Muscle layer of colon (tissue), 2 donors: ENCODE results near the gene DPP9.
"Not testable (repeated sequence)": the region's sequence is repeated elsewhere in the genome, so short reads cannot be mapped to it uniquely, and the experiment has no call there.

Source experiments
- H3K27ac ChIP-seq: one replicate; pipeline ENCODE4 v1.7.0; 2013; ENCODE audit warnings: low read depth, mild to moderate bottlenecking, low read length, moderate library complexity
- H3K27me3 ChIP-seq, 2 donors: one replicate each; pipeline ENCODE4 v1.7.0; 2013; ENCODE audit warnings: low read length in 2 of 2, mild to moderate bottlenecking in 2 of 2; ENCODE audit not compliant: insufficient read depth in 2 of 2, control insufficient read depth in 1 of 2
- H3K36me3 ChIP-seq: one replicate; pipeline ENCODE4 v1.7.0; 2013; ENCODE audit warnings: mild to moderate bottlenecking, low read length; ENCODE audit not compliant: insufficient read depth
- H3K4me1 ChIP-seq: one replicate; pipeline ENCODE4 v1.7.0; 2013; ENCODE audit warnings: mild to moderate bottlenecking, low read length; ENCODE audit not compliant: insufficient read depth
- H3K4me3 ChIP-seq, 2 donors: one replicate each; pipeline ENCODE4 v1.7.0; 2013; ENCODE audit warnings: low read length in 2 of 2, low read depth in 1 of 2, mild to moderate bottlenecking in 1 of 2, moderate library complexity in 1 of 2
- H3K9ac ChIP-seq: one replicate; pipeline ENCODE4 v1.7.0; 2013; ENCODE audit warnings: low read length
- H3K9me3 ChIP-seq: one replicate; pipeline ENCODE4 v1.7.0; 2013; ENCODE audit warnings: mild to moderate bottlenecking, low read length
- donor health status: abdominal sarcoma.
- donor health status: Adenocarcinoma of cecum.

Gene DPP9

DNA sequence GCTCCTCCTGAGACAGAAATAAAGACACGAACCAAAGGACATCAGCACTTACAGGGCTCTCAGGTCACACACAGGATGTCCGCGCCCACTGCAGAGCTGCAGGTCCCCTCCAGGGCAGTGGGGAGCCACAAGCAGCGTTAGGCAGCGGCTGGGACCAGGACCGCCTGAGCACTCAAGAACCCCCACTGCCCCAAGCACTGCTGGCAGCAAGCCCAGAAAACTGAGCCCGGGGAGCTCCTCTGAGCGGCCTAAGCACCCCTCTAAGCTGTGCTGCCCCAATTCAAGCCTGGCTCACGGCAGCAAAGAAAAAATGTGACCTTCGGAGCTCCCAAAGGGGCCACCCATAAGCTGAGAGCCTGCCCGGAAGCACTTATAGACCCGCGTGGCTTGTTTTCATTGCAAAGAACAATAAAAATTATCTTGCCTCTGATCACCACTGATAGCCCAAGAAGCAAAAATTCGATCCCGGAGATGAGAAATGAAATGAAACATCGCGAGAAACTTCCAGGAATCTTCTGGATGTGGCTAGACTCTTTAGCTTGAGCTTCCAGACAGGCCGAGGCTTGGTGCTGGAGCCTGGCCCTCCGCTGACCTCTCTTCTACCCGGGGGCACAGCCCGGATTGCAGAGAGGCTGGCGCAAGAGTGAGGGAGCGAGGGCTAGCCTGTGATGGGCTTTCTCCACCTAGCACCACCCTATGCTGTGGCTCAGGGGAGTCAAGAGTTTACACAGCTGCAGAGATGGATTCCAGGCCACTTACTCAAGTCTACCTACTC is 6.3 kb downstream of the DPP9 start:
- H3K36me3 ChIP-seq: peaks cover 55% of the 10 kb centered on the region
- no peak overlapping the region for H3K27ac ChIP-seq
- H3K9me3 ChIP-seq: no peaks in the 10 kb centered on the region
- H3K4me3 ChIP-seq: no peak overlapping the region
- H3K4me1 ChIP-seq: peaks cover 19% of the 10 kb centered on the region
- H3K9ac ChIP-seq: no peak overlapping the region
- H3K27me3 ChIP-seq: no peaks in the 10 kb centered on the region

DNA sequence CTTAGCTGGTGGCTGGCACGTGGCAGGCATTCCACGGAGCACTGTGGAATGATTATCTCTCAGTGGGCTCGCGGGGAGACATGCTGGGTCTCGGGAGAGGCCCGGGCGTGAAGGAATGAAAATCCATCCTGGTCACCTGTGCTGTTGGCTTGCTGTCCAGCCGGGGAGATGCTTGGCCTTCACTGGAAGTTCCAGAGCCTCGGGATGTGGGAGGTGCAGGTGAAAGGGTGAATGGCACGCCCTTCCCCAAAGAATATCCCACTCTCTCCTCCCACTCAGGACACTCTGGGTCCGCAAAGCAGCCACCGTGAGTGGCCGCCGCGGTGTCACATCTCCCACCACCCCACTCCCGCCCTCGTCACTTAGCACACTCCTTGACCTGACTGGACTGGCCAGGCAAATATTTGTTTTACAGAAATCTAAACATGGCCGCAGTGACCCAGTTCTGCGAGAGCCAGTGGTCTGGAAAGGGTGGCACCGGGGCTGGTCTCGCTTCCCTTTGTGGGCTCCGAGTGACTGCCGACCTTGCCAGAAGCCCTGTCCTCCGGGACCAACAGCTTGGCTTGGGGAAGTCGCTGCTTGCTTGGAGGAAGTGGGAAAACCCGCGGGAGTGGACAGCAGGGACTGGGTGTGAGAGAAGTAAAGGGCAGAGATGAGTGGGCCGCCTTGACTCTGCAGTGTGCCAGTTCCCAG is 8.0 kb downstream of the DPP9 start:
- Histone ChIP-seq H3K36me3 (peaks cover 62% of the 10 kb centered on the region), H3K9me3 (no peaks in the 10 kb centered on the region), H3K4me1 (peaks cover 3% of the 10 kb centered on the region), H3K9ac (no peak overlapping the region), H3K4me3 (no peak overlapping the region), H3K27me3 (no peaks in the 10 kb centered on the region), H3K27ac (no peak overlapping the region)

DNA sequence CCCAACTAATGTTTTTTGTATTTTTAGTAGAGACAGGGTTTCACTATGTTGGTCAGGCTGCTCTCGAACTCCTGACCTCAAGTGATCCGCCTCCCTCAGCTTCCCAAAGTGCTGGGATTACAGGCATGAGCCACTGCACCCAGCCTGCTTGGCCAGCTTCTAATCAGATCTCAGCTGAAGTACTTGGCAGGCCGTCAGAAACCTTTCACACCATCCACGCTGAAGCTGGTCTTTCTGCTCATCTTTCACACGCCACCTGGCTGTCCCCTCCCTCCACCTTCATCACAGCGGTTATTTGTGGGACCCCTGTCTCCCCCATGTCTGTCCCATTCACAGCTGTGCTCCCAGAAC is 8.5 kb downstream of the DPP9 start:
- H3K4me3 ChIP-seq, H3K9ac ChIP-seq, H3K9me3 ChIP-seq, H3K27ac ChIP-seq, H3K27me3 ChIP-seq, H3K4me1 ChIP-seq: not testable (repeated sequence)
- peaks cover 62% of the 10 kb centered on the region for H3K36me3 ChIP-seq

DNA sequence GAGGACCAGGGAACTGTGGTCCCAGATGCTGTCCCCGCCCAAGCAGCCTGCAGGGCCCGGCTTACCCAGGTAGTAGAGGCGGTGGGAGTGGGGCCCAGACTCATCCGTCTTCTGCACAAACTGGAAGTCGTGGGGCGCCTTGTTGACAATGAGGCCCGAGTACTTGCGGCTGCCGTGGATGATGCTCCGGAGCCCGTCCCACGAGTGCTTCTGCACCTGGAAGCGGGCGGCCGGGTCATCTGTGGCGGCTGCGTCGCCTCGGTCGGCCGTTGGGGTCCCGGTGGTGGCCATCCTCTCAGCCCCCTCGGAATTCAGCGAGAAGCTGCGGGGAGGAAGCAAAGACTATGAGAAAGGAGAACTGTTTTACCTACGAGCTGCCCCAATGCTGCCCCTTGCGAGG is 9.6 kb downstream of the DPP9 start:
- Histone ChIP-seq H3K4me3 (no peak overlapping the region), H3K27me3 (no peaks in the 10 kb centered on the region), H3K9ac (no peak overlapping the region), H3K4me1 (no peaks in the 10 kb centered on the region), H3K27ac (no peak overlapping the region), H3K9me3 (no peaks in the 10 kb centered on the region), H3K36me3 (peaks cover 56% of the 10 kb centered on the region)

DNA sequence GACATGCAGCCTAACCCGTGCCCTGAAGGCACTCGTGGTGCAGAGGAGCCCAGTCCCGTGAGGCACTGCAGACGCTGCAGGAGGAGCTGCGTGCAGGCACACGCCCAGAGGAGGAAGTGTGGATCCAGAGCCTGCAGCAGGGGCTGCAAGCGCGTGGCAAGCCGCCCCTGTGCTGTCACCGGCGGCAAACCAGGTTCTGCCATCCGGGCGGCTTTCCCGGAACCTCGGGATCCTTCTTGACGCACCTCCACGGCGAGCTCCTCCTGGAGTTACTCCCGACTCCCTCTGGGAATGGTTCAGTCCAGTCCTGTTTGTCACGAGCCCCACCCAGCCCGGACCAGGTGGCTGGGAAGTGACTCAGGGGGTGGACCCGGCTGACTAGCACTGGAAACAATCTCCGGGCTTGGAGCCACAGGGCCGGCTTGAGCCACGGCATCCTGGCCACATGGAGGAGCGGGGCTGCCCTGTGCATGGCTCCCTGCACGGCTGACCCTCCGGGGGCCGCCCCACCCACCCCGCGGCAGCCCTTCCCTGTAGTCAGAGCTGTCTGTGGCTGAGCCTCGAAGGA is 10.2 kb downstream of the DPP9 start:
- no peak overlapping the region for H3K9ac ChIP-seq
- H3K36me3 ChIP-seq: peaks cover 51% of the 10 kb centered on the region
- H3K9me3 ChIP-seq: no peaks in the 10 kb centered on the region
- H3K27me3 ChIP-seq: no peaks in the 10 kb centered on the region
- no peak overlapping the region for H3K4me3 ChIP-seq
- peaks cover 1% of the 10 kb centered on the region for H3K4me1 ChIP-seq
- no peak overlapping the region for H3K27ac ChIP-seq

DNA sequence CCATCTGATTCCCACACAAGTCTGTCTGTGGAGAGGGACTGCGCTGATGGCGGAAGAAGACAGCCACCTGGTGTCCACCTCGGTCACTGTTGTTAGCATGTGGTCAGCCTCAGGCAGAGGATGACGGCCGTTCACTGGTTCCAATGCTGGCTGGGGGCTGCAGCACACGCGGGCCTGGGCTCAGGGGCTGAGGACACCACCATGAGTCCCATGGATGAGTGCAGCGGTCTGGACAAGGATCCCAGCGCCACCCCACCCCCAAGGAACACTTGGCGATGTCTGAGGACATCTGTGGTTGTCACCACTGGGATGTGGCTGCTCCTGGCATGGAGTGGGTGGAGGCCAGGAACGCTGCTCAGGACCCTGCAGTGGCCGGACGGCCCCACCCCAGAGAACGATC is 10.9 kb downstream of the DPP9 start:
- H3K9ac ChIP-seq: no peak overlapping the region
- H3K27me3 ChIP-seq: no peaks in the 10 kb centered on the region
- H3K36me3 ChIP-seq: peaks cover 44% of the 10 kb centered on the region
- H3K9me3 ChIP-seq: no peaks in the 10 kb centered on the region
- H3K4me1 ChIP-seq: peaks cover 8% of the 10 kb centered on the region
- H3K27ac ChIP-seq: no peak overlapping the region
- no peak overlapping the region for H3K4me3 ChIP-seq

DNA sequence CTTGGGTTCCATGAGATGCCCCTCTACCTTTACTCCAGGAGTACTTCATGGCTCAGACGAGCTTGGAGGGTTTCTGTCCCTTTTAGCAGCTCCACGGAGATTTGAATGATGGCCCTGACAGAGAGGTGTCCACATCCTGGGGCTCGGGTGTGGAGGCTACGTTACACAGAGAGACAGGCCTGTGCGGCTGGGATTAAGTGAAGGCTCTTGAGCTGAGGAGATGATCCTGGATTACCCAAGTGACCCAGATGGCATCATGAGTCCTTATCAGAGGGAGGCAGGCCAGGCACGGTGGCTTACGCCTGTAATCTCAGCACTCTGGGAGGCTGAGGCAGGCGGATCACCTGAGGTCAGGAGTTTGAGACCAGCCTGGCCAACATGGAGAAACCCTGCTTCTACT is 12.4 kb downstream of the DPP9 start:
- H3K27me3 ChIP-seq: no peaks in the 10 kb centered on the region
- H3K9me3 ChIP-seq: no peaks in the 10 kb centered on the region
- peaks cover 19% of the 10 kb centered on the region for H3K4me1 ChIP-seq
- H3K9ac ChIP-seq: no peak overlapping the region
- no peak overlapping the region for H3K27ac ChIP-seq
- H3K4me3 ChIP-seq: no peak overlapping the region
- H3K36me3 ChIP-seq: peaks cover 34% of the 10 kb centered on the region

DNA sequence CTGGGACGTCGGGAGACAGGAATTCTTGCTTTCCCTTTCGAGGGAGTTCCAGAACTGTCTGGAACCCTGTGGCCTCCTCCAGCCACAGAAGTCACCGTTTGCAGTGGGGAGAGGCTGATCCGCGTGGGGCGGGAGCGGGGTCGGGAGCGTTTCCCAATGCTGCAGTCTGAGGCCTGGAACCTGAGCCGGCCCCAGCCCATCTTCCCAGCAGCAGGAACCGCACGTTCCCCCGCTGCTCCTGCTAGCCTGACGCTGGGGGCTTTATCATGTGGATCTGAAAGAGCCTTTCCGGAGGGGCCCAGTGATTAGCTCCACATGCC is 13.4 kb downstream of the DPP9 start:
- no peak overlapping the region for H3K9ac ChIP-seq
- H3K27ac ChIP-seq: no peak overlapping the region
- peaks cover 34% of the 10 kb centered on the region for H3K36me3 ChIP-seq
- no peaks in the 10 kb centered on the region for H3K9me3 ChIP-seq
- no peak overlapping the region for H3K4me3 ChIP-seq
- H3K4me1 ChIP-seq: peaks cover 19% of the 10 kb centered on the region
- H3K27me3 ChIP-seq: no peaks in the 10 kb centered on the region

DNA sequence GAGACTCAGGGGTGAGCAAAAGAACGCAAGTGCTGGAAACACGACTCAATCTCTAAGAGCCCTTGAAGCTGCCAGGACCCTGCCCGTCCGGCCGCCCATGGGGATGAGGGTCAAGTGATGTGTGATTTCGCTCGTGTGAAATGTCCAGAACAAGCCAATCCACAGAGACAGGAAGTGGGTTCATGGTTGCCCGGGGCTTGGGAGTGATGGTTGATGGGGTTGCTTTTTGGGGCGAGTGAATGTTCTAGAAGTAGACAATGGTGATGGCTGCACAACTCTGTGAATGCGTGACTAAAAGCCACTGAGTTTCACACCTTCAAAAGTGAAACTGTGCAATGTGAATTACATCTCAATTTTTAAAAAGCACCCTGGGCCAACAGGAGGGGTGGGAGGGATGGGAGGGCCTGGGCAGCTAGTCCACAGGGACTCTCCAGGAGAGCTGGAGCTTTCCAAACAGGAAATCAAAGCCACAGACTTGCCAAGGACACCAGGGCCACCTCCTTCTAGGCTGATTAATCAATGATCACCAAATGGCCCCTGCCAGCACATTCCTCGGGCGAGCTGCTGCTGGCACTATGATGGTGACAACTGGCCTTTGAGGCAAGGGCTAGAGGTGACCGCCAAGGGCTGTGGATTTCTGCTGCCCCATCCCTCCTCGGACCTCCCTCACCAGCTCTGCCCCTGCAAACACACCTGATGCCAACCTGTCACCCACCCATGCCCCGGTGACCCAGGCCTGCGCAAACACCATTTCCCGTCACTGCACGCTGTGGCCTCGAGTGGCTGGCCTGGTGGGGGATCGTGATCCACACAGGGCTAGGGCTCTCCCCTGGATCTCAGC is 14.0 kb downstream of the DPP9 start:
- Histone ChIP-seq H3K9me3 (no peaks in the 10 kb centered on the region), H3K36me3 (peaks cover 33% of the 10 kb centered on the region), H3K9ac (no peak overlapping the region), H3K27ac (no peak overlapping the region), H3K27me3 (no peaks in the 10 kb centered on the region), H3K4me3 (no peak overlapping the region), H3K4me1 (peaks cover 19% of the 10 kb centered on the region)

DNA sequence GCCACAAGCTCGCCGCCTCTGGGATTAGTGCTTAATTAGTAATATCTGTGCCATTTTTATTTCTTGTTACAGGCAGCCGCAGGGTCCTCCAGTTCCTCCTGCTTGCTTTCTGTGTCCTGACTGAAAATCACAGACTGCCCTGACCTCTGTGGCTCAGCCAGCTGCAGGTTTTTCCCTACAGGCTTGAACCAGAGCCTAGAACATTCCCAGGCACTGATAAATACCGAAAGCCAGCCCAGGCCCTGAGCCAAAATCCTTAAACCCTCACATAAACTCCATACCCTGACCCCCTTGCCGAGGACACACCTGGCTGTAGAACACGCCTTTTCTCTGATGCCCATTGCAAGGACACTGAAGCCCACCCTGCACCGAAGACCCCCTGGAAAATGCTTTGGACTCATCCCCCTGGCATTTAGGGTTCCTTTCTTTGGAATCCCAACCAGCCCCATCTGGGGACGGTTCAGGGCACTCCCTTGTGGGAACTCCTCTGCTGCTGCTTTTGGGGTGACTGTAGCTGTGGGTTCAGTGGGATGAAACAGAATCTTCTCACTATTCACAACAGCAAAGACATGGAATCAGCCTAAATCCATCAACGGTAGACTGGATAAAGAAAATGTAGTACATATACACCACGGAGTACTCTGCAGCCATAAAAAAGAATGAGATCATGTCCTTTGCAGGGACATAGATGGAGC is 15.5 kb downstream of the DPP9 start:
- H3K4me1 ChIP-seq: peaks cover 19% of the 10 kb centered on the region
- no peaks in the 10 kb centered on the region for H3K27me3 ChIP-seq
- no peak overlapping the region for H3K4me3 ChIP-seq
- H3K36me3 ChIP-seq: peaks cover 37% of the 10 kb centered on the region
- no peaks in the 10 kb centered on the region for H3K9me3 ChIP-seq
- no peak overlapping the region for H3K9ac ChIP-seq
- H3K27ac ChIP-seq: peak overlapping the region; percentile 74

DNA sequence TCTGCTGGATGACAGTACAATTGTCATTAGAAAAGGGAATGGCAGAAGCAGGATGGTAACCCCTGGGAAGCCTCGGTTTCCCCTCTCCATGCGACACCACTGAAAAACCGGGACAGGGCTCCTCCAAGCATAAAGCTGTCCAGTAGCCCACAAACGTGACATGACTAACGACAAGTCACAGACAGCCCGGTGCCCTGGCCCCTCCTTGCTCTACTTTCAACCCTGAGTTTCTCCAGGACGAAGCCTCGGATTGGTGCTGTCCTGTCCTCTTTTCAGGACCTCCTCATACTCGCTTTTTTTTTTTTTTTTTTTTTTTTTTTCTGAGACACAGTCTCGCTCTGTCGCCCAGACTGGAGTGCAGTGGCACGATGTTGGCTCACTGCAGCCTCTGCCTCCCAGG is 16.3 kb downstream of the DPP9 start:
- H3K27me3 ChIP-seq: no peaks in the 10 kb centered on the region
- H3K27ac ChIP-seq: no peak overlapping the region
- peaks cover 19% of the 10 kb centered on the region for H3K4me1 ChIP-seq
- peaks cover 36% of the 10 kb centered on the region for H3K36me3 ChIP-seq
- H3K9me3 ChIP-seq: no peaks in the 10 kb centered on the region
- no peak overlapping the region for H3K9ac ChIP-seq
- no peak overlapping the region for H3K4me3 ChIP-seq
